ENCODE results near the gene PSMB10.

The PSMB10 gene

GRCh38 chr16:67969254-67970039 is 32.8 kb upstream of the PSMB10 start:
- Histone ChIP-seq H3K9me3 (ENCODE audit: control insufficient read depth, low read length) (no peaks in the 10 kb centered on the region), H3K4me1 (ENCODE audit: control insufficient read depth, insufficient read depth, low read length, poor library complexity, severe bottlenecking) (peaks cover 17% of the 10 kb centered on the region), H3K27ac (ENCODE audit: low read depth, low read length, severe bottlenecking) (no peak overlapping the region), H3K4me3 (ENCODE audit: extremely low read depth, insufficient read depth, low read length, poor library complexity, severe bottlenecking) (no peak overlapping the region), H3K36me3 (ENCODE audit: control insufficient read depth, insufficient read depth, low read length) (peaks cover 20% of the 10 kb centered on the region)
- WGBS, 2 experiments (ENCODE audit: insufficient coverage in 2 of 2) = 88 to 89% methylated on average over 17 to 30 of the region's 40 CpGs

- WGBS, 2 experiments (ENCODE audit: insufficient coverage in 2 of 2) = 22 to 38% methylated on average over 37 to 75 of the region's 78 CpGs
- H3K36me3 ChIP-seq (ENCODE audit: control insufficient read depth, insufficient read depth, low read length) = peaks cover 28% of the 10 kb centered on the region
- H3K9me3 ChIP-seq (ENCODE audit: control insufficient read depth, low read length) = no peaks in the 10 kb centered on the region
- H3K4me3 ChIP-seq (ENCODE audit: extremely low read depth, insufficient read depth, low read length, poor library complexity, severe bottlenecking) = peak within 1 kb of the TSS; percentile 84
- H3K27ac ChIP-seq (ENCODE audit: low read depth, low read length, severe bottlenecking) = peak within 1 kb of the TSS; percentile 87
- H3K4me1 ChIP-seq (ENCODE audit: control insufficient read depth, insufficient read depth, low read length, poor library complexity, severe bottlenecking) = peaks cover 17% of the 10 kb centered on the region
Measured at GRCh38 chr16:67968400-67969253, 32.0 kb upstream of the PSMB10 start, which contains the start of gene SLC12A4. SLC12A4 (minus strand) TSS chr16:67968637; CDS start chr16:67968553, 84 bp downstream.

GRCh38 chr16:67967958-67968399 is 31.3 kb upstream of the PSMB10 start:
- WGBS, 2 experiments (ENCODE audit: insufficient coverage in 2 of 2) = 1 to 2% methylated on average over 30 to 40 of the region's 45 CpGs
- no peaks in the 10 kb centered on the region for H3K9me3 ChIP-seq (ENCODE audit: control insufficient read depth, low read length)
- H3K27ac ChIP-seq (ENCODE audit: low read depth, low read length, severe bottlenecking) = peak overlapping the region; percentile 87
- H3K4me1 ChIP-seq (ENCODE audit: control insufficient read depth, insufficient read depth, low read length, poor library complexity, severe bottlenecking) = peaks cover 17% of the 10 kb centered on the region
- H3K36me3 ChIP-seq (ENCODE audit: control insufficient read depth, insufficient read depth, low read length) = peaks cover 34% of the 10 kb centered on the region
- peak overlapping the region; percentile 84 for H3K4me3 ChIP-seq (ENCODE audit: extremely low read depth, insufficient read depth, low read length, poor library complexity, severe bottlenecking)

- Histone ChIP-seq H3K27ac (ENCODE audit: low read depth, low read length, severe bottlenecking) (peak overlapping the region; percentile 87), H3K4me3 (ENCODE audit: extremely low read depth, insufficient read depth, low read length, poor library complexity, severe bottlenecking) (peak overlapping the region; percentile 84), H3K36me3 (ENCODE audit: control insufficient read depth, insufficient read depth, low read length) (peaks cover 40% of the 10 kb centered on the region), H3K4me1 (ENCODE audit: control insufficient read depth, insufficient read depth, low read length, poor library complexity, severe bottlenecking) (peaks cover 17% of the 10 kb centered on the region), H3K9me3 (ENCODE audit: control insufficient read depth, low read length) (no peaks in the 10 kb centered on the region)
- WGBS, 2 experiments (ENCODE audit: insufficient coverage in 2 of 2) = 44 to 58% methylated on average over 7 to 14 of the region's 18 CpGs
Measured at GRCh38 chr16:67967183-67967957, 30.7 kb upstream of the PSMB10 start.

- Histone ChIP-seq H3K4me1 (ENCODE audit: control insufficient read depth, insufficient read depth, low read length, poor library complexity, severe bottlenecking) (peaks cover 19% of the 10 kb centered on the region), H3K4me3 (ENCODE audit: extremely low read depth, insufficient read depth, low read length, poor library complexity, severe bottlenecking) (peak overlapping the region; percentile 84), H3K36me3 (ENCODE audit: control insufficient read depth, insufficient read depth, low read length) (peaks cover 47% of the 10 kb centered on the region), H3K27ac (ENCODE audit: low read depth, low read length, severe bottlenecking) (peak overlapping the region; percentile 73), H3K9me3 (ENCODE audit: control insufficient read depth, low read length) (no peaks in the 10 kb centered on the region)
- WGBS, 2 experiments (ENCODE audit: insufficient coverage in 2 of 2) = 69 to 88% methylated on average over 2 to 3 of the region's 3 CpGs
Measured at GRCh38 chr16:67966549-67967182, 30.0 kb upstream of the PSMB10 start.

GRCh38 chr16:67965668-67966548 is 29.3 kb upstream of the PSMB10 start:
- WGBS, 2 experiments (ENCODE audit: insufficient coverage in 2 of 2) = 92 to 93% methylated on average over 9 to 10 of the region's 11 CpGs
- H3K27ac ChIP-seq (ENCODE audit: low read depth, low read length, severe bottlenecking) = peak overlapping the region; percentile 73
- H3K36me3 ChIP-seq (ENCODE audit: control insufficient read depth, insufficient read depth, low read length) = peaks cover 55% of the 10 kb centered on the region
- peaks cover 20% of the 10 kb centered on the region for H3K4me1 ChIP-seq (ENCODE audit: control insufficient read depth, insufficient read depth, low read length, poor library complexity, severe bottlenecking)
- peak overlapping the region; percentile 84 for H3K4me3 ChIP-seq (ENCODE audit: extremely low read depth, insufficient read depth, low read length, poor library complexity, severe bottlenecking)
- no peaks in the 10 kb centered on the region for H3K9me3 ChIP-seq (ENCODE audit: control insufficient read depth, low read length)

- H3K9me3 ChIP-seq (ENCODE audit: control insufficient read depth, low read length) = no peaks in the 10 kb centered on the region
- H3K4me1 ChIP-seq (ENCODE audit: control insufficient read depth, insufficient read depth, low read length, poor library complexity, severe bottlenecking) = peaks cover 25% of the 10 kb centered on the region
- no peak overlapping the region for H3K27ac ChIP-seq (ENCODE audit: low read depth, low read length, severe bottlenecking)
- peaks cover 68% of the 10 kb centered on the region for H3K36me3 ChIP-seq (ENCODE audit: control insufficient read depth, insufficient read depth, low read length)
- 92 to 99% methylated on average over 4 to 6 of the region's 6 CpGs for WGBS, 2 experiments (ENCODE audit: insufficient coverage in 2 of 2)
- H3K4me3 ChIP-seq (ENCODE audit: extremely low read depth, insufficient read depth, low read length, poor library complexity, severe bottlenecking) = no peak overlapping the region
Measured at GRCh38 chr16:67964477-67965131, 28.0 kb upstream of the PSMB10 start.

- WGBS, 2 experiments (ENCODE audit: insufficient coverage in 2 of 2) = 93 to 94% methylated on average over 32 of the region's 32 CpGs
- Histone ChIP-seq H3K36me3 (ENCODE audit: control insufficient read depth, insufficient read depth, low read length) (peaks cover 75% of the 10 kb centered on the region), H3K27ac (ENCODE audit: low read depth, low read length, severe bottlenecking) (no peak overlapping the region)
Measured at GRCh38 chr16:67963662-67964321, 27.1 kb upstream of the PSMB10 start.

GRCh38 chr16:67963292-67963661 is 26.6 kb upstream of the PSMB10 start:
- H3K36me3 ChIP-seq (ENCODE audit: control insufficient read depth, insufficient read depth, low read length) = peaks cover 80% of the 10 kb centered on the region
- H3K4me1 ChIP-seq (ENCODE audit: control insufficient read depth, insufficient read depth, low read length, poor library complexity, severe bottlenecking) = peaks cover 25% of the 10 kb centered on the region
- no peak overlapping the region for H3K4me3 ChIP-seq (ENCODE audit: extremely low read depth, insufficient read depth, low read length, poor library complexity, severe bottlenecking)
- no peak overlapping the region for H3K27ac ChIP-seq (ENCODE audit: low read depth, low read length, severe bottlenecking)
- 95 to 100% methylated on average over 2 of the region's 2 CpGs for WGBS, 2 experiments (ENCODE audit: insufficient coverage in 2 of 2)
- no peaks in the 10 kb centered on the region for H3K9me3 ChIP-seq (ENCODE audit: control insufficient read depth, low read length)

More at GRCh38 chr16:67963662-67964321, 27.1 kb upstream of the PSMB10 start:
- no peak overlapping the region for H3K4me3 ChIP-seq (ENCODE audit: extremely low read depth, insufficient read depth, low read length, poor library complexity, severe bottlenecking)
- H3K9me3 ChIP-seq (ENCODE audit: control insufficient read depth, low read length) = no peaks in the 10 kb centered on the region
- H3K4me1 ChIP-seq (ENCODE audit: control insufficient read depth, insufficient read depth, low read length, poor library complexity, severe bottlenecking) = peaks cover 25% of the 10 kb centered on the region
